Breast epithelium (tissue), 3 donors: ENCODE data around the gene ZNF217.

Source experiments
- CTCF ChIP-seq, 3 donors: fragments of 450-650 bp; IDR thresholded peaks; one replicate each; pipeline ENCODE4 v1.5.1; 2016 to 2017; ENCODE audit warnings: antibody characterized with exemption in 3 of 3, mild to moderate bottlenecking in 3 of 3, moderate library complexity in 3 of 3
- POLR2A ChIP-seq: fragments of 450-650 bp; IDR thresholded peaks from one replicate; pipeline ENCODE4 v1.6.1; 2016; ENCODE audit warnings: antibody characterized with exemption, mild to moderate bottlenecking, moderate library complexity
- POLR2AphosphoS5 ChIP-seq, 3 donors: sonication (generic); formaldehyde crosslinking; IDR thresholded peaks; one replicate each; pipeline ENCODE4 v1.6.1; 2017; ENCODE audit warnings: antibody characterized with exemption in 3 of 3

GRCh38 chr20:53597521-53598120, 4.0 kb upstream of the ZNF217 start:
- no peak for TF ChIP-seq POLR2A
- TF ChIP-seq CTCF (IDR thresholded peaks at IDR 0.05), result no peak
- no peak for TF ChIP-seq POLR2AphosphoS5 (IDR thresholded peaks at IDR 0.05)
